HFF-Myc (cell line): ENCODE data around the gene TRAP1.

Source experiments
- DNase-seq: peaks from one replicate; pipeline ENCODE4 v3.0.0-alpha.2; 2011; ENCODE audit warnings: low read depth; ENCODE audit errors: extremely low read depth
- H3K4me3 ChIP-seq: replicated peaks from 2 replicates; pipeline ENCODE4 v1.5.1; 2011; ENCODE audit warnings: low read depth, mild to moderate bottlenecking, control low read depth, low read length
- CTCF ChIP-seq: IDR thresholded peaks from 2 replicates; pipeline ENCODE4 v1.5.1; 2012; ENCODE audit warnings: mild to moderate bottlenecking, low read depth, low read length, control low read depth; ENCODE audit errors: missing control alignments

Gene TRAP1

DNA sequence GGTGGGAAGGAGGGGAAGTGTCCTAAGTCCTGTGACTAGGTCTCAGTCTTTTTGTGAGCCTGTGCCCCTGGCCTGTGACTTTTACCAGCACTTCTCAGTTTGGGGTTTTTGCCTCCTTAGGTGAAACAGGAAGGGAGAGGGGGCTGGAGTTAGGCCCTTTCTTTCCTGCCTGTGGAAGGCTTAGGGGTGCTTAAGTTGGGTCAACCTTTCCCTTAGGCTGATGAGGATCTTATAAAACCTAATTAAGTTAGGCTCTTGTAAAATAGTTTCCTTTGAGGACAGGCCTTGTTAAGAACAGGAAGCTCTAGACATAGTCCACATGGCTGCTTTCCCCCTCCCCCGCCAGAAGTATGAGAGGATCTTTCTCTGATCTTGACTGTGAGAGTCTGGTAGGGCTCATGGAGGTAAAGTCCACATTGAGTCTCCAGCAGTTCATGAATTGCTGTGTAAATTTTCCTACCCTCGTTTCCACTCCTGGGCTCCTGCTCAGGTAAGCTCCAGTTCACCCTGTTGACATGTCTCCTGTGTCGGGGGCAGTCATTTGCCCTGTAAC is 79.9 kb downstream of the TRAP1 start:
- DNase-seq = no peak
- no peak for TF ChIP-seq CTCF
- no peak overlapping the region for H3K4me3 ChIP-seq

DNA sequence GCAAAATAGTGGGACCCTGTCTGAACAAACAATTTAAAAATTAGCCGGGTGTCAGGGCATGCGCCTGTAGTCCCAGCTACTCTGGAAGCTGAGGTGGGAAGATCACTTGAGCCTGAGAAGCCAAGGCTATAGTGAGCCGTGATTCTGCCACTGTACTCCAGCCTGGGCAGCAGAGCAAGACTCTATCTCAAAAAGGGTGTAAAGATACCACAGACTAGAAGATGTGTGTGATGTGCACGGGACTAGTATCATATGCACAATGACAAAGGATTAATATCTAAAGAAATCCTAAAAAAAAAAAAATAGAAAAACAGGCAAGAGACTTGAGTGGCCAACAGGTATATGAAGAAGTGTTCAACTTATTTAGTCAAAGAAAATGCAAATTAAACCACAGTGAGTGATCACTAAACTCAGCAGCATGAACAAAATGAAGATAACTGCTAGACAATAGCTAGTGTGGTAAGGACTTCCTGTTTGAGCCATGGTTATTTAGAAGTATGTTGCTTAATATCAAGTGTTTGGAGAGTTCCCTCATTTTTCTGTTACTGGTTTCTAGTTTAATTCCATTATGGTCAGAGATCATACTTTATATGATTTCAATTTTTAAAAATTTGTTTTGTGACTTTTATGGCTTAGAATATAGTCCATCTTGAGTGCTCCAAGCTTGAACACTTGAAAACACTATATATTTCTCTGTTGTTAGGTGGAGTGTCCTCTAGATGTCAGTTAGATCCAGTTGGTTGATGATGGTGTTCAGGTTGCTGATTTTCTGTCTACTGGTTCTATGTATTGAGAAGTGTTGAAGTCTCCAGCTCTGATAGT is 91.2 kb downstream of the TRAP1 start:
- no peak overlapping the region for H3K4me3 ChIP-seq
- DNase-seq = no peak
- TF ChIP-seq CTCF = no peak

DNA sequence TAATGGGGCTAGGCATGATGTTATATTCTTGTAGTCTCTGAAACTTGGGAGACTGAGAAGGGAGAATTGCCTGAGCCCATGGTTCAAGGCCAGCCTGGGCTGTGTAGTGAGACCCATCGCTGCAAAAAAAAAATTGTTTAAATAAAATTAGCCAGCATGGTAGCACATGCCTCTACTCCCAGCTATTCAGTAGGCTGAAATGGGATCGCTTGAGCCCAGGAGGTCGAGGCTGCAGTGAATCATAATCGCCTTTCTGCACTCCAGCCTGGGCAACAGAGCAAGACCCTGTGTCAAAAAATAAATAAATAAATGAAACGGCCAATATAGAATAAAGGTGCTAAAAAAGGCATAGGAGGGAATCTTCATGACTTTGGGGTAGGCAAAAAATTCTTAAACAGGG is 92.0 kb downstream of the TRAP1 start:
- no peak for DNase-seq
- no peak overlapping the region for H3K4me3 ChIP-seq
- TF ChIP-seq CTCF = no peak

GRCh38 chr16:3623642-3624041 is 93.7 kb downstream of the TRAP1 start:
- no peak for TF ChIP-seq CTCF
- H3K4me3 ChIP-seq = no peak overlapping the region
- no peak for DNase-seq

DNA sequence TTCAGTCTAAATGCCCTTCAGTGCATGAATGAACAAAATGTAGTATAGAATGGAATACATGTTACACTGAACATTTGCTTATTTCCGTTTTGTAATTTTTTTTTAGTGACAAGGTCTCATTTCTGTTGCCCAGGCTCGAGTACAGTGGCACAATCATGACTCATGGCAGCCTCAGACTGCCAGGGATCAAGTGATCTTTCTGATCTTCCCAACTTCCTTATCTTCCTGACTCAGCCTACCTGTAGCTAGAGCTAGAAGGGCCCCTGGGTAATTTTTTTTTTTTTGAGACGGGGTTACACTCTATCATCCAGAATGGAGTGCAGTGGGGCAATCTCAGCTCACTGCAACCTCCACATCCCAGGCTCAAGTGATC is 98.6 kb downstream of the TRAP1 start:
- no peak overlapping the region for H3K4me3 ChIP-seq
- TF ChIP-seq CTCF = no peak
- no peak for DNase-seq

DNA sequence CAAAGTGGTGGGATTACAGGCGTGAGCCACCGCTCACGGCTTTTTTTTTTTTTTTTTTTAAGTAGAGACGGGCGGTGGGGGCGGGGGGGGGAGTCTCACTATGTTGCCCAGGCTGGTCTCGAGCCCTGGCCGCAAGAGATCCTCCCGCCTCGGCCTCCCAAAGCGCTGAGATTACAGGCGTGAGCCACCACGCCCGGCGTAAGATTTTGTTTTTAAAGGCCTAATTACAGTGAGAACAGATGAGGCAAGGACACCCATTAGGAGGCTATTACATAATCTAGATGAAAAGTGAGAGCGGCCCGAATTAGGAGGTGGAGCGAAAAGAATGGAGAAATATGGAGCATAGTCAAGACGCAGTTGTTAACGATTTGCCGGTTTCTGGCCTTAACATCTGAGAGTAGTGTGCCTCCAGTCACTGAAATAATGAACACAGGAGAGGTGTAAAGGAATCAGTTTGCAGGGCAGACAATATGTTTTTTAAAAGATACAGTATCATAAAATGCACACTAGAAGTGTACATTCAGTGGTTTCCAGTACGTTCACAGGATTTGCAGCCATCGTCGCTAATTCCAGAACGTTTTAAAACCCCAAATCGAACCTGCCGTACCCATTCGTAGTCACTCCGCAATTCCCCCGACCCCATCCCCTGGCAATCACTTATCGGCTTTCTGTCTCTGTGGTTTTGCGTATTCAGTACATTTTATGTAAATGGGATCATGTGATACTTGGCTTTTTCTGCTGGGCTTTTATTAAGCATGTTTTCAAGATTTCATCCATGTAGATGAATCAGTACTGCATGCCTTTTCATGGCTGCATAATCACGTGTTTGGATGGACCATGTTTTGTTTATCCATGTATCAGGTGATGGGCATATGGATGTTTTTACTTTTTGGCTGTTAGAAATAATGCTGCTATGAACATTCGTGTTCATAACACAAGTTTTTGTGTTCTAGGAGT is 104.5 kb downstream of the TRAP1 start:
- H3K4me3 ChIP-seq = peak overlapping the region; percentile 74
- TF ChIP-seq CTCF = no peak
- no peak for DNase-seq
